Lower lobe of right lung (tissue), 2 donors: ENCODE measurements around the gene PSMB8. TPM values are rescaled to one million over a fixed set of nuclear protein-coding genes. Genes with fewer than 3 reads are reported as not detected.
A peak's percentile ranks its signal among the peaks of the same experiment; 100 is the strongest.

Experiments used
- ATAC-seq, 2 donors: fragments of 200-7000 bp; cut with Tn5 transposase; one replicate each; pipeline ENCODE4 v1.9.1; 2020 to 2022; ENCODE audit warnings: mild to moderate bottlenecking in 2 of 2, moderate library complexity in 2 of 2
- DNase-seq: peaks from one replicate; pipeline ENCODE4 v3.0.0-alpha.2; 2020
- H3K27ac ChIP-seq: fragments of 200-600 bp; one replicate; pipeline ENCODE4 v1.8.0; 2022
- H3K27me3 ChIP-seq: fragments of 200-600 bp; one replicate; pipeline ENCODE4 v1.8.0; 2022; ENCODE audit warnings: low read depth
- H3K36me3 ChIP-seq: fragments of 200-600 bp; one replicate; pipeline ENCODE4 v1.8.0; 2022; ENCODE audit warnings: mild to moderate bottlenecking
- H3K4me1 ChIP-seq: fragments of 200-600 bp; one replicate; pipeline ENCODE4 v1.8.0; 2022
- H3K4me3 ChIP-seq: fragments of 200-600 bp; one replicate; pipeline ENCODE4 v1.8.0; 2022; ENCODE audit warnings: mild to moderate bottlenecking
- H3K9me3 ChIP-seq: fragments of 200-600 bp; one replicate; pipeline ENCODE4 v1.8.0; 2022
- intact Hi-C: fragments of 100-400 bp; cut with DNase I; formaldehyde crosslinking; loops from one replicate; pipeline ENCODE4 v1.11.0; 2022
- total RNA-seq: library from RNA; stranded (reverse); fragmentation: NEBNext Ultra II Directional; extraction: Animal tissue kit (Norgen Biotek cat#: 25700); gene quantifications from one replicate; pipeline ENCODE4 v1.2.1, GENCODE V29; 2021
- TF ChIP-seq, protein P1 (sequence below): fragments of 200-600 bp; IDR thresholded peaks from one replicate; pipeline ENCODE4 v1.8.0; 2022; ENCODE audit warnings: antibody characterized with exemption, mild to moderate bottlenecking
- donor health status: DM: no; HTN: yes; CAD: no; lungs with severe emphysema.

The PSMB8 gene
- total RNA-seq, 1 donor from 2014 or later: 103 TPM

DNA sequence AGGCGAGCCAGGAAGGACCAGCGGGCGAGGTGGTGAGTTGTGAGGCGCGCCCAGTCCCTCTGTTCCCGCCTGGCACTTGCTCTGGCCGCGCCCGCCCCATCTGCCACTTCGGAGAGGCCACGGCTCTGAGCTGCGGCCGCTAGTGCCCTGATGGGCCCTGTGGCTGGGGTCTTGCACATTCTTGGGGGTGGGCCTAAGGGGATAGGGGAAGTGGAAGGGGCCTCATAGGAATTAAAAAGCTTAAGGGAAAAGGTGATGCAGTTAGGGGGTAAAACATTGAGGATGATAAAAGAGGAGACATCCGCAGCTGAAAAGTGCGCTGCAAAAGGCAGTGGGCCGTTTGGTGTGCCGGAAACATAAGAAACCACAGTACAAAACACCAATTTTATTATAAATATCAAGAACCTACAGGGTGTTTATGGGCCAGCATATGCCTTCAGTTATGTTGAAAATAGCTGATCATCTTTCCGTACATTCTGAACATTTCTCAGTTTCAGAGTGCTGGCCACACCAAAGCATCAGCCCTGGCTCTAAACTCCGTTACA, 1.1 kb upstream of the PSMB8 start:
- no peak for DNase-seq
- H3K9me3 ChIP-seq: no peaks in the 10 kb centered on the region
- H3K36me3 ChIP-seq: peaks cover 74% of the 10 kb centered on the region
- ATAC-seq: no peak
- intact Hi-C loops: no loop called here
- TF ChIP-seq, protein P1, sequence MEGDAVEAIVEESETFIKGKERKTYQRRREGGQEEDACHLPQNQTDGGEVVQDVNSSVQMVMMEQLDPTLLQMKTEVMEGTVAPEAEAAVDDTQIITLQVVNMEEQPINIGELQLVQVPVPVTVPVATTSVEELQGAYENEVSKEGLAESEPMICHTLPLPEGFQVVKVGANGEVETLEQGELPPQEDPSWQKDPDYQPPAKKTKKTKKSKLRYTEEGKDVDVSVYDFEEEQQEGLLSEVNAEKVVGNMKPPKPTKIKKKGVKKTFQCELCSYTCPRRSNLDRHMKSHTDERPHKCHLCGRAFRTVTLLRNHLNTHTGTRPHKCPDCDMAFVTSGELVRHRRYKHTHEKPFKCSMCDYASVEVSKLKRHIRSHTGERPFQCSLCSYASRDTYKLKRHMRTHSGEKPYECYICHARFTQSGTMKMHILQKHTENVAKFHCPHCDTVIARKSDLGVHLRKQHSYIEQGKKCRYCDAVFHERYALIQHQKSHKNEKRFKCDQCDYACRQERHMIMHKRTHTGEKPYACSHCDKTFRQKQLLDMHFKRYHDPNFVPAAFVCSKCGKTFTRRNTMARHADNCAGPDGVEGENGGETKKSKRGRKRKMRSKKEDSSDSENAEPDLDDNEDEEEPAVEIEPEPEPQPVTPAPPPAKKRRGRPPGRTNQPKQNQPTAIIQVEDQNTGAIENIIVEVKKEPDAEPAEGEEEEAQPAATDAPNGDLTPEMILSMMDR: no peak
- peaks cover 40% of the 10 kb centered on the region for H3K4me1 ChIP-seq
- peak overlapping the region; percentile 92 for H3K4me3 ChIP-seq
- H3K27ac ChIP-seq: peak overlapping the region; percentile 91
- no peaks in the 10 kb centered on the region for H3K27me3 ChIP-seq

DNA sequence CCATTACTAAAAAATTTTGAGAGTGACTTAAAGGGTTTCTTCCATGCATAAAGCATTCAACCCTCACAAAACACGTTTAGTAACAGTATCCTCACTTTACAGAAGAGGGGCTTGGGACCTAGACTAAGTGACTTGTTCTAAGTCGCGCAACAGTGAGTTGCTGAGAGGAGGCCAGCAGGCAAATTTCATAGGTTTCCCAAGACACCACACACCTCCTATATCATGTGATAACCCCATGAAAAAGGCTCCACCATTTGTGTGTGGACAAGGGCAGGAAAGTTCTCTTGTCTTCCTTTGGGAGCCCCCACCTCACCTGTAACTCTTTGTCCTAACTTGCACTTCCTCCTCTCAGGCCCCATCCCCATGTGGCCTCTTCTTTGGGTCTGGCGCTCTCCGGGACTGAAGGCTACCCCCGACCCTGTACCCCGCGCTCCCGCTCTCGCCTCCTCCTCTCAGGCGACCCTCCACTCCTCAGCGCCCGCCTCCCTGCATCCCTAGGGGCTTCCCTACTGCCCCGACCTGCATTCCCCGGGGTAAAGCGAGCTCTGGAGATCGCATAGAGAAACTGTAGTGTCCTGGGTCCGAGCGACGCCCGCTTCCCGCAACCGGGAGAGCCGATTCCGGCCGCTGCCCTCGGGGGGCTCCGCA, 392 bp downstream of the PSMB8 start:
- H3K9me3 ChIP-seq: no peaks in the 10 kb centered on the region
- TF ChIP-seq, protein P1: no peak
- intact Hi-C loops: no loop called here
- H3K4me3 ChIP-seq: peak overlapping the region; percentile 92
- DNase-seq (no peak), ATAC-seq (no peak)
- no peaks in the 10 kb centered on the region for H3K27me3 ChIP-seq
- H3K36me3 ChIP-seq: peaks cover 61% of the 10 kb centered on the region
- peak overlapping the region; percentile 91 for H3K27ac ChIP-seq
- H3K4me1 ChIP-seq: peaks cover 47% of the 10 kb centered on the region

DNA sequence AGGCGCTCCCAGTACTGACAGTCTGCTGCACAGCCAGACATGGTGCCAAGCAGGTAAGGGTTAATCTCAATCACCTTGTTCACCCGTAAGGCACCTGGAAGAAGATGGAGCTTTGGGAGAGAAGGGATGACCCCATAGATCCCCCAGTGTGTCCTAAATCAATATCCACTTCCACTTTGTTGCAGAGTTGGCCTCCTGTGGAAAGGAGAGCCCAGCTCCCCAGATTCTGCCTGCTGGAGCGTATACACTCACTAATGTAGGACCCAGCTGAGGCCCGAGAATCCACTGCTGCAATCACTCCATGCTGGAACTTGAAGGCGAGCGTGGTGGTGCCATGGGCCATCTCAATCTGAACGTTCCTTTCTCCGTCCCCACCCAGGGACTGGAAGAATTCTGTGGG, 1.2 kb downstream of the PSMB8 start:
- DNase-seq: no peak
- ATAC-seq: no peak
- Histone ChIP-seq H3K9me3 (no peaks in the 10 kb centered on the region), H3K4me3 (peak overlapping the region; percentile 92), H3K36me3 (peaks cover 53% of the 10 kb centered on the region), H3K27me3 (no peaks in the 10 kb centered on the region), H3K4me1 (peaks cover 49% of the 10 kb centered on the region), H3K27ac (no peak overlapping the region)
- TF ChIP-seq, protein P1: no peak
- intact Hi-C loops: no loop called here

DNA sequence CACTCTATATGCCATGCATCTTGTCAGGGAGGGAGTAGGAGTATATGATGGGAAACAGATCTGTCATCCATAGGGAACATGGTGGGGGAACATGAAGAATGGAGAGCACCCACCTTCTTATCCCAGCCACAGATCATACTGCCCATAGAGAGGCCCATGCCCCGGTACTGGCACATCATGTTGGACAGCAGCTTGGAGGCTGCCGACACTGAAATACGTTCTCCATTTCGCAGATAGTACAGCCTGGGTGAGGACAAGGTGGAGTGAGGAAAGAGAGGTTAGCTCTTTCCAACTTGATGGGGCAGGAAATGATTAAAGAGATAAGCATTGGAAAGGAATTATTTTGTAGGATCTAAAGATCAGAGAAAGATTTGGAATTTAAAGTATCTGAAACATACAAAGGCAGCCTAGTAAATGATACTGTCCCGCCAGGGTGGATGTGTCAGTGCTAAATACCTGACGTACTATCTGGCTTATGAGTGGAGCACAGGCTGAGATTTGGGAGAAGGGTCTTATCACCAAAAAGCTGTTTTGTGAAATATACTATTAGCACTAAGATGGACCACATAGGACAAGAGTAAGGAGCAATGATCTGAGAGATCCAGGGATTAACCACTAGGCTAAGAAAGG, 1.7 kb downstream of the PSMB8 start:
- Histone ChIP-seq H3K9me3 (no peaks in the 10 kb centered on the region), H3K4me3 (peak overlapping the region; percentile 92), H3K27me3 (no peaks in the 10 kb centered on the region), H3K27ac (no peak overlapping the region), H3K4me1 (peaks cover 55% of the 10 kb centered on the region), H3K36me3 (peaks cover 48% of the 10 kb centered on the region)
- TF ChIP-seq, protein P1: no peak
- intact Hi-C loops: no loop called here
- DNase-seq (no peak), ATAC-seq (no peak)

DNA sequence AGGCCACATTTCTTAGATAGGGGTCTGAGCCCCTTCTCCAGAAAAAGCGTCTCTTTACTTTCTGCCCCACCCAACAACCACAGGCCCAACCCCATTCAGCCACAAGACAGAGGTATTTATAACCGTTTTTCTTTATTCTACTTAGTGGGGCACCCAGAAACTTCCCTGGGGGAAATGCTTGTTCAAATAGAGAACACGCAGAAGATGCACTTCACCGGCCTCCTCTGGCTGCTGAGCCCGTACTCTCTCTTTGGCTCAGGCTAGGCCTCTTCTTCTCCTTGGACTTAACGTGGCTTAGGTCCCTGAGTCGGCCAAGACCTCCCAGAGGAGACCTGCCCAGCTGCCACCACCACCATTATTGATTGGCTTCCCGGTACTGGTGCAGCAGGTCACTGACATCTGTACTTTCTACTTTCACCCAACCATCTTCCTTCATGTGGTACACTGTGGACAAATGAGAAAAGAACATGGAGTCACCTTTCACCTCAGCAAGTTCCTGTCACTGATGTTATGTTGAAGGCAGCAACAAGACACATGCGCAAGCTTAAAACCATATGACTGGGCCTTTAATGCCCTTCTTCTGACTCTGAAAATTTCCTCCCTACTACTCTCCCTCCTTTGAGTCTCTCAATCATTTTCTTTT, 3.1 kb downstream of the PSMB8 start:
- peaks cover 43% of the 10 kb centered on the region for H3K36me3 ChIP-seq
- no peaks in the 10 kb centered on the region for H3K9me3 ChIP-seq
- TF ChIP-seq, protein P1: no peak
- intact Hi-C loops: no loop called here
- H3K4me1 ChIP-seq: peaks cover 53% of the 10 kb centered on the region
- H3K4me3 ChIP-seq: no peak overlapping the region
- ATAC-seq (no peak), DNase-seq (no peak)
- no peaks in the 10 kb centered on the region for H3K27me3 ChIP-seq
- no peak overlapping the region for H3K27ac ChIP-seq
